ENCODE measurements around the gene TFF2.

The TFF2 gene

GRCh38 chr21:42364304-42364865, 13.6 kb upstream of the TFF2 start:
- DNase-seq: no peak

- DNase-seq: no peak
Measured at GRCh38 chr21:42363312-42363711, 12.5 kb upstream of the TFF2 start.

GRCh38 chr21:42362700-42363099, 11.9 kb upstream of the TFF2 start:
- DNase-seq: no peak

- DNase-seq: no peak
Measured at GRCh38 chr21:42362198-42362597, 11.4 kb upstream of the TFF2 start.

GRCh38 chr21:42361286-42361685, 10.5 kb upstream of the TFF2 start:
- no peak for DNase-seq

- DNase-seq: no peak
Measured at GRCh38 chr21:42360317-42360716, 9.5 kb upstream of the TFF2 start.

- no peak for DNase-seq
Measured at GRCh38 chr21:42358937-42359336, 8.1 kb upstream of the TFF2 start.

GRCh38 chr21:42358261-42358660, 7.5 kb upstream of the TFF2 start:
- DNase-seq: no peak

- no peak for DNase-seq
Measured at GRCh38 chr21:42357307-42357706, 6.5 kb upstream of the TFF2 start.

GRCh38 chr21:42356650-42357049, 5.9 kb upstream of the TFF2 start:
- no peak for DNase-seq

GRCh38 chr21:42356046-42356445, 5.3 kb upstream of the TFF2 start:
- DNase-seq: no peak

GRCh38 chr21:42353623-42354022, 2.8 kb upstream of the TFF2 start:
- DNase-seq: no peak

GRCh38 chr21:42352441-42353095, 1.8 kb upstream of the TFF2 start:
- no peak for DNase-seq

GRCh38 chr21:42351626-42352440, 1.0 kb upstream of the TFF2 start:
- DNase-seq: no peak

GRCh38 chr21:42350318-42350910, 380 bp downstream of the TFF2 start:
- DNase-seq: no peak

- no peak for DNase-seq
Measured at GRCh38 chr21:42349420-42350317, 1.1 kb downstream of the TFF2 start.

GRCh38 chr21:42348762-42349161, 2.0 kb downstream of the TFF2 start:
- no peak for DNase-seq

GRCh38 chr21:42347601-42348327, 3.0 kb downstream of the TFF2 start:
- no peak for DNase-seq

GRCh38 chr21:42346866-42347600, 3.8 kb downstream of the TFF2 start:
- no peak for DNase-seq

GRCh38 chr21:42346441-42346840, 4.4 kb downstream of the TFF2 start:
- DNase-seq: no peak

- DNase-seq: no peak
Measured at GRCh38 chr21:42344631-42345030, 6.2 kb downstream of the TFF2 start.

All from right hindlimb (tissue), 1 donor.